ENCODE data around the gene SLC8A2. TPM values are rescaled to one million over a fixed set of nuclear protein-coding genes. Genes with fewer than 3 reads are reported as not detected.

Gene SLC8A2
- total and polyA plus RNA-seq, 2 donors (not counting 1 experiment from before 2014, with no cell fraction given): 0.07 TPM; not detected in 1

DNA sequence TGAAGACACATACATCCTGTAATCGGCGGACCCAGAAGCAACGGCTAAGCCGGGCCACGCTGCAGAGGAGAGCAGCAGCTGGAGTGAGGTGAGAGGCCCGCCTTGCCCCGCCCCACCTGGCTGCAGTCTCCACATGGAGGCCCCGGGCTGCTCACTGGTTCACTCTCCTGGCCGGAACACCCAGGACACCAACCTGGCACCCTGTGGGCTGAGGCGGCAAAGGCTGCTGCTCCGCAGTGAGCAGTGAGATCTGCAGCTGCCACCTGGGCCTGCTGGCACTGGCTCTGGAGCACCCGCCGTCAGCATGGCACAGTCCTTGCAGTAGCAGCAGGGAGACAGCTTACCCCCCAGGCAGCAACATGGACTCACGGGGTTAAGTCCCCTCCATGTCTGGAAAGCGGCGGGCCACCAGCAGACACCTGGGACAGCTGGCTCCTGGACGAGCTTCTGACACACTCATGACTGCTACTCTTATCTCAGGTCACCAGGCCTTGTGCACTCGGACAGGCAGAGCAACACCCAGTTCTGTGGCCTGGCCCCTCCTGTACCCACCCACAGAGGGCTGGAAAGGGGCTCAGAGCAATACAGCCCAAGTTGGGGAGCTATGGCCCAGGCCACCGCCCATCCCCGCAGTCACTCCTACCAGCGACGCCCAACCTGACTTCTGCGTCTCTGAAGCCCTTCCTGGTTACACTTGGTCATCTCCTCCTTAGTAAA is 25.5 kb upstream of the SLC8A2 start:
- ATAC-seq (ENCODE audit: low read depth): no peak
- H2AFZ ChIP-seq (ENCODE audit: insufficient read depth, low read depth, low read length, poor library complexity, severe bottlenecking): no peak overlapping the region
- H4K20me1 ChIP-seq (ENCODE audit: control insufficient read depth, insufficient read depth, low read length, poor library complexity, severe bottlenecking): peaks cover 46% of the 10 kb centered on the region
- H3K9me3 ChIP-seq (ENCODE audit: control extremely low read depth in 1 of 3, control insufficient read depth in 2 of 3, insufficient read depth in 1 of 3, low read length in 2 of 3): no peaks in the 10 kb centered on the region
- no peak for DNase-seq
- H3K4me2 ChIP-seq (replicated peaks; ENCODE audit: low read depth, low read length, poor library complexity, severe bottlenecking): no peak overlapping the region
- no peak overlapping the region for H3K27ac Mint-ChIP-seq
- H3K4me3 Mint-ChIP-seq: no peak overlapping the region
- H3K9ac ChIP-seq (ENCODE audit: low read length): no peak overlapping the region
- no peaks in the 10 kb centered on the region for H3K4me1 ChIP-seq (ENCODE audit: control insufficient read depth in 2 of 2, insufficient read depth in 2 of 2, low read length in 2 of 2)
- H3K4me3 ChIP-seq (ENCODE audit: control extremely low read depth in 1 of 5, extremely low read depth in 1 of 5, insufficient read depth in 1 of 5, low read depth in 2 of 5, low read length in 4 of 5): no peak overlapping the region
- CTCF ChIA-PET: no interaction called here
- 94% methylated on average over 22 of the region's 23 CpGs for WGBS (ENCODE audit: insufficient coverage)
- POLR2A ChIA-PET: no interaction called here
- no peak overlapping the region for H3K27ac ChIP-seq (ENCODE audit: low read length in 2 of 2)
- no peaks in the 10 kb centered on the region for H3K9me3 Mint-ChIP-seq (ENCODE audit: insufficient read depth)
- peaks cover 5% of the 10 kb centered on the region for H3K79me2 ChIP-seq (ENCODE audit: control insufficient read depth, insufficient read depth, low read length)
- H3K4me1 Mint-ChIP-seq: no peaks in the 10 kb centered on the region
- TF ChIP-seq EZH2 (IDR thresholded peaks at IDR 0.05; ENCODE audit: borderline replicate concordance, insufficient read depth, low read depth, low read length, poor library complexity, severe bottlenecking) (no peak), CTCF (IDR thresholded peaks at IDR 0.05) (no peak)
- intact Hi-C loops (cut with micrococcal nuclease): no loop called here
- H3K27me3 Mint-ChIP-seq: no peaks in the 10 kb centered on the region
- H3K36me3 ChIP-seq (replicated peaks in 1 of 2; ENCODE audit: control extremely low read depth in 1 of 2, control insufficient read depth in 1 of 2, extremely low read depth in 1 of 2, insufficient read depth in 2 of 2, low read length in 1 of 2): peaks cover 0 to 56% of the 10 kb centered on the region in 2 experiments
- no peaks in the 10 kb centered on the region for H3K27me3 ChIP-seq (replicated peaks in 1 of 4; ENCODE audit: control extremely low read depth in 1 of 4, control insufficient read depth in 3 of 4, insufficient read depth in 4 of 4, low read length in 3 of 4)

DNA sequence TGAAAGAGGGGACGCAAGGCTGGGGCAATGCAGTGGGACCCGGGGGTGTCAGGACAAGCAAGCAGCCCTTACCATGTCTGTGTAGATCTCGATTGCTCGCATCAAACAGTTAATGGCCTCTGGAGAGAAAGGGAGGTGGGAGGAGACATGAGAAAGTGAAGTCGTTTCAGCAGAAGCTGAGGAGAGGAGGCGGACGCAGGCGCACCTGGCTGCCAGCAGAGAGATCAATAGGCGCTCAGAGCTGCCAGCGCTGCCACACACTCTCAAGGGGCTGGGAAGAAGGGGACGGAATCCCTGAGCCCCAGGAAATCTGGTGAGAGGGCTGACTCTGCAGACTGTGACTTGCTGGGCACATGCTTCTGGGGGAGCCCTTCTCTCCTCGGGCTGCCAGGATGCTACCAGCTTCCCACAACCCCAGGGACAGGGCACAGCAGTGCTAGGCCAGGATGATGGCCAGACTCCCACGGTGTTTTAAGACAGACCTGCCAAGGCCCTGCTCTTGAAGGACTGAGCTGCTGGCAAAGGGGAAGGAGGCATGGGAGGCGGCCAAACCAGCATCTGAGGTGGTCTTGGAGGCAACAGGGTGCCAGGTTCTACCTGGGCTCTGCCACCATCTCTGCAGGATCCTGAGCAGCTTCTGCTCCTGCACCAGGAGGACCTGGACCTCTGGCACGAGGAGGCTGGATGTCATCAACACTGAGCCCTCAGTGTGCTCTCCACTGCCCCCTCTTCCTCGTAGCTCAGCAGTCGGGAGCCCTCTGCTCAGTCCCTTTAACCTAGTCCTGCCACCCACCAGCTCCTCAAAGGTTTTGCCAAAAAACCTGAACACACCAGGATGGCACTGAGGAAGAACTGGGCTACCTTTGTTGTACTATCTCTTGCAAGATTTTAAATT is 24.0 kb upstream of the SLC8A2 start:
- intact Hi-C loops (cut with micrococcal nuclease): no loop called here
- POLR2A ChIA-PET: no interaction called here
- H3K27ac Mint-ChIP-seq: no peak overlapping the region

More for the DNA sequence above, 24.0 kb upstream of the SLC8A2 start:
- Histone ChIP-seq H3K9me3 (ENCODE audit: control extremely low read depth in 1 of 3, control insufficient read depth in 2 of 3, insufficient read depth in 1 of 3, low read length in 2 of 3) (no peaks in the 10 kb centered on the region), H3K27me3 (replicated peaks in 1 of 4; ENCODE audit: control extremely low read depth in 1 of 4, control insufficient read depth in 3 of 4, insufficient read depth in 4 of 4, low read length in 3 of 4) (no peaks in the 10 kb centered on the region), H3K9ac (ENCODE audit: low read length) (no peak overlapping the region), H2AFZ (ENCODE audit: insufficient read depth, low read depth, low read length, poor library complexity, severe bottlenecking) (no peak overlapping the region), H3K27ac (ENCODE audit: low read length in 2 of 2) (no peak overlapping the region), H3K4me2 (replicated peaks; ENCODE audit: low read depth, low read length, poor library complexity, severe bottlenecking) (no peak overlapping the region), H4K20me1 (ENCODE audit: control insufficient read depth, insufficient read depth, low read length, poor library complexity, severe bottlenecking) (peaks cover 39% of the 10 kb centered on the region), H3K4me1 (ENCODE audit: control insufficient read depth in 2 of 2, insufficient read depth in 2 of 2, low read length in 2 of 2) (no peaks in the 10 kb centered on the region), H3K79me2 (ENCODE audit: control insufficient read depth, insufficient read depth, low read length) (peaks cover 5% of the 10 kb centered on the region), H3K4me3 (ENCODE audit: control extremely low read depth in 1 of 5, extremely low read depth in 1 of 5, insufficient read depth in 1 of 5, low read depth in 2 of 5, low read length in 4 of 5) (no peak overlapping the region), H3K36me3 (replicated peaks in 1 of 2; ENCODE audit: control extremely low read depth in 1 of 2, control insufficient read depth in 1 of 2, extremely low read depth in 1 of 2, insufficient read depth in 2 of 2, low read length in 1 of 2) (peaks cover 0 to 61% of the 10 kb centered on the region in 2 experiments)
- DNase-seq (no peak), ATAC-seq (ENCODE audit: low read depth) (no peak)
- no peaks in the 10 kb centered on the region for H3K27me3 Mint-ChIP-seq
- no peak overlapping the region for H3K4me3 Mint-ChIP-seq
- CTCF ChIA-PET: no interaction called here
- H3K4me1 Mint-ChIP-seq: no peaks in the 10 kb centered on the region
- 85% methylated on average over 16 of the region's 17 CpGs for WGBS (ENCODE audit: insufficient coverage)
- no peaks in the 10 kb centered on the region for H3K9me3 Mint-ChIP-seq (ENCODE audit: insufficient read depth)
- TF ChIP-seq CTCF (IDR thresholded peaks at IDR 0.05): no peak
- TF ChIP-seq EZH2 (IDR thresholded peaks at IDR 0.05; ENCODE audit: borderline replicate concordance, insufficient read depth, low read depth, low read length, poor library complexity, severe bottlenecking): no peak
